ENCODE results near the gene C1orf232. TPM values are rescaled to one million over a fixed set of nuclear protein-coding genes. Genes with fewer than 3 reads are reported as not detected.

C1orf232 gene
- polyA plus RNA-seq, 4 donors, result 0.22 to 0.40 (median 0.23) TPM; not detected in 1

- DNase-seq (ENCODE audit: low read depth in 4 of 4, low spot score in 2 of 4), result no peak
Observed at GRCh38 chr1:26125382-26125781, 43.4 kb downstream of the C1orf232 start.

- no peak for DNase-seq (ENCODE audit: low read depth in 4 of 4, low spot score in 2 of 4)
Observed at GRCh38 chr1:26124418-26125331, 44.1 kb downstream of the C1orf232 start.

GRCh38 chr1:26122988-26123973 is 45.5 kb downstream of the C1orf232 start:
- no peak for DNase-seq (ENCODE audit: low read depth in 4 of 4, low spot score in 2 of 4)

- no peak for DNase-seq (ENCODE audit: low read depth in 4 of 4, low spot score in 2 of 4)
Observed at GRCh38 chr1:26121854-26122773, 46.6 kb downstream of the C1orf232 start.

- no peak for DNase-seq (ENCODE audit: low read depth in 4 of 4, low spot score in 2 of 4)
Observed at GRCh38 chr1:26119892-26120608, 48.7 kb downstream of the C1orf232 start.

- no peak for DNase-seq (ENCODE audit: low read depth in 4 of 4, low spot score in 2 of 4)
Observed at GRCh38 chr1:26114165-26114927, 54.4 kb downstream of the C1orf232 start.

Other genes starting within 250 kb of the C1orf232 start
- 10 to 100 TPM; 14.1 to 23.4 (median 18.7) TPM for gene PAFAH2, start 170.9 kb downstream of the C1orf232 start, polyA plus RNA-seq (ENCODE audit: insufficient read length in 4 of 4)
- 1 to 10 TPM; 1.3 to 2.4 (median 1.7) TPM for gene EXTL1, start 147.2 kb downstream of the C1orf232 start, polyA plus RNA-seq (ENCODE audit: insufficient read length in 4 of 4)
- gene SLC30A2, start 122.8 kb downstream of the C1orf232 start, polyA plus RNA-seq (ENCODE audit: insufficient read length in 4 of 4), result 1 to 10 TPM; 3.1 to 5.8 (median 4.2) TPM
- gene TRIM63, start 101.3 kb downstream of the C1orf232 start, polyA plus RNA-seq (ENCODE audit: insufficient read length in 4 of 4), result under 1 TPM; 0.62 to 0.87 (median 0.75) TPM
- gene PDIK1L, start 57.1 kb downstream of the C1orf232 start, polyA plus RNA-seq (ENCODE audit: insufficient read length in 4 of 4), result 10 to 100 TPM; 17.3 to 20.6 (median 19.5) TPM
- 1 to 10 TPM; 1.0 to 2.2 (median 1.3) TPM for gene FAM110D, start 9.9 kb downstream of the C1orf232 start, polyA plus RNA-seq (ENCODE audit: insufficient read length in 4 of 4)
- 10 to 100 TPM; 14.3 to 27.1 (median 19.5) TPM for gene ZNF593, start 945 bp upstream of the C1orf232 start, polyA plus RNA-seq (ENCODE audit: insufficient read length in 4 of 4)
- 1 to 10 TPM in 1 of 4 donors, under 1 TPM in 3; 0.41 to 1.4 (median 0.71) TPM for gene ZNF593OS, start 2.9 kb upstream of the C1orf232 start, polyA plus RNA-seq (ENCODE audit: insufficient read length in 4 of 4)
- 10 to 100 TPM in 3 of 4 donors, 1 to 10 TPM in 1; 9.4 to 24.4 (median 15.5) TPM for gene CNKSR1, start 8.5 kb upstream of the C1orf232 start, polyA plus RNA-seq (ENCODE audit: insufficient read length in 4 of 4)
- under 1 TPM in 3 of 4 donors, not detected in 1; 0.13 to 0.17 (median 0.16) TPM for gene CATSPER4, start 21.6 kb upstream of the C1orf232 start, polyA plus RNA-seq (ENCODE audit: insufficient read length in 4 of 4)
- 10 to 100 TPM; 11.7 to 23.1 (median 19.2) TPM for gene CEP85, start 65.2 kb upstream of the C1orf232 start, polyA plus RNA-seq (ENCODE audit: insufficient read length in 4 of 4)
- 100 to 1,000 TPM in 2 of 4 donors, 10 to 100 TPM in 2; 85.5 to 114 (median 100) TPM for gene SH3BGRL3, start 111.1 kb upstream of the C1orf232 start, polyA plus RNA-seq (ENCODE audit: insufficient read length in 4 of 4)
- 10 to 100 TPM; 30.4 to 58.2 (median 44.6) TPM for gene UBXN11, start 137.7 kb upstream of the C1orf232 start, polyA plus RNA-seq (ENCODE audit: insufficient read length in 4 of 4)
- 1 to 10 TPM; 1.7 to 9.6 (median 5.3) TPM for gene CD52, start 149.0 kb upstream of the C1orf232 start, polyA plus RNA-seq (ENCODE audit: insufficient read length in 4 of 4)
- gene CRYBG2, start 185.2 kb upstream of the C1orf232 start, polyA plus RNA-seq (ENCODE audit: insufficient read length in 4 of 4), result 1 to 10 TPM in 1 of 4 donors, under 1 TPM in 3; 0.44 to 1.1 (median 0.79) TPM
- under 1 TPM in 1 of 4 donors, not detected in 3; 0.14 TPM for gene ZNF683, start 203.8 kb upstream of the C1orf232 start, polyA plus RNA-seq (ENCODE audit: insufficient read length in 4 of 4)
- gene LIN28A, start 241.9 kb upstream of the C1orf232 start, polyA plus RNA-seq (ENCODE audit: insufficient read length in 4 of 4), result under 1 TPM; 0.04 to 0.14 (median 0.08) TPM